ENCODE data around the gene CST7.

- no peak for TF ChIP-seq CTCF (IDR thresholded peaks at IDR 0.05; ENCODE audit: low read length)
- no peak for TF ChIP-seq EZH2phosphoT487 (IDR thresholded peaks at IDR 0.05; ENCODE audit: low read length)
- TF ChIP-seq EZH2 (optimal IDR thresholded peaks at IDR 0.05; ENCODE audit: low read depth, low read length): no peak
These were observed 32.7 kb upstream of the CST7 start for GRCh38 chr20:24916412-24916811.
